ENCODE data around the gene ADH6. TPM values are rescaled to one million over a fixed set of nuclear protein-coding genes. Genes with fewer than 3 reads are reported as not detected.

ADH6 gene
- total and polyA plus RNA-seq, 2 of the 13 experiments (the other 11 are each of a cell fraction or from before 2014, with no cell fraction given), result 39.8 to 73.9 TPM

- TF ChIP-seq MATR3 (CRISPR knock-in tag; IDR thresholded peaks at IDR 0.05) (no peak), TP53 (CRISPR knock-in tag; conservative IDR thresholded peaks at IDR 0.05) (no peak), DMAP1 (CRISPR knock-in tag; IDR thresholded peaks at IDR 0.05) (no peak), REL (CRISPR knock-in tag; conservative IDR thresholded peaks at IDR 0.05) (no peak), EHMT2 (IDR thresholded peaks at IDR 0.05; ENCODE audit: borderline replicate concordance, low read depth, low read length) (no peak), ZNF569 (CRISPR knock-in tag; IDR thresholded peaks at IDR 0.05; ENCODE audit: borderline replicate concordance) (no peak), TCF7 (IDR thresholded peaks at IDR 0.05; ENCODE audit: low read depth) (peak; percentile 45; the same call in 1 of the 2 replicates), IRF1 (CRISPR knock-in tag; IDR thresholded peaks at IDR 0.05; ENCODE audit: low read depth) (no peak), POLR2A (IDR thresholded peaks at IDR 0.05; ENCODE audit: insufficient read depth in 1 of 2, low read depth in 2 of 2, low read length in 2 of 2) (peak; percentile 72 to 86), FOXO4 (CRISPR knock-in tag; conservative IDR thresholded peaks at IDR 0.05) (no peak), KLF15 (CRISPR knock-in tag; IDR thresholded peaks at IDR 0.05; ENCODE audit: borderline replicate concordance) (no peak), ZNF83 (CRISPR knock-in tag; IDR thresholded peaks at IDR 0.05; ENCODE audit: borderline replicate concordance) (no peak), ZNF160 (CRISPR knock-in tag; IDR thresholded peaks at IDR 0.05) (no peak), REPIN1 (CRISPR knock-in tag; IDR thresholded peaks at IDR 0.05; ENCODE audit: borderline replicate concordance, low read depth) (peak; percentile 24; the same call in 1 of the 2 replicates), HDAC2 (CRISPR knock-in tag; IDR thresholded peaks at IDR 0.05) (peak; percentile 15; the same call in 1 of the 2 replicates), TERF1 (CRISPR knock-in tag; IDR thresholded peaks at IDR 0.05) (no peak), SMAD3 (CRISPR knock-in tag; IDR thresholded peaks at IDR 0.05) (peak; percentile 37; the same call in 1 of the 2 replicates), PAXIP1 (CRISPR knock-in tag; conservative IDR thresholded peaks at IDR 0.05) (peak; percentile 85), MLX (CRISPR knock-in tag; IDR thresholded peaks at IDR 0.05) (no peak), MIXL1 (CRISPR knock-in tag; IDR thresholded peaks at IDR 0.05) (0 out of 2 replicates have a peak, but pooled peaks have one; percentile 51), NFKB2 (CRISPR knock-in tag; IDR thresholded peaks at IDR 0.05; ENCODE audit: borderline replicate concordance) (no peak), ZKSCAN5 (CRISPR knock-in tag; IDR thresholded peaks at IDR 0.05) (no peak), ZNF143 (CRISPR knock-in tag; IDR thresholded peaks at IDR 0.05) (no peak), ZNF773 (CRISPR knock-in tag; IDR thresholded peaks at IDR 0.05; ENCODE audit: borderline replicate concordance) (no peak), GATAD1 (CRISPR knock-in tag; IDR thresholded peaks at IDR 0.05) (no peak; the same call in 1 of the 2 replicates), ETV5 (CRISPR knock-in tag; IDR thresholded peaks at IDR 0.05; ENCODE audit: borderline replicate concordance) (peak; percentile 32; the same call in 1 of the 2 replicates)
These were observed at the start of gene ADH6 (continued) for GRCh38 chr4:99219072-99219471.

Measured in HepG2 (cell line).